ENCODE measurements around the gene PSMC5. TPM values are rescaled to one million over a fixed set of nuclear protein-coding genes. Genes with fewer than 3 reads are reported as not detected.

The PSMC5 gene
- polyA plus RNA-seq, 1 donor (not counting 4 experiments of a cell fraction or from before 2014, with no cell fraction given), result 141 TPM

DNA sequence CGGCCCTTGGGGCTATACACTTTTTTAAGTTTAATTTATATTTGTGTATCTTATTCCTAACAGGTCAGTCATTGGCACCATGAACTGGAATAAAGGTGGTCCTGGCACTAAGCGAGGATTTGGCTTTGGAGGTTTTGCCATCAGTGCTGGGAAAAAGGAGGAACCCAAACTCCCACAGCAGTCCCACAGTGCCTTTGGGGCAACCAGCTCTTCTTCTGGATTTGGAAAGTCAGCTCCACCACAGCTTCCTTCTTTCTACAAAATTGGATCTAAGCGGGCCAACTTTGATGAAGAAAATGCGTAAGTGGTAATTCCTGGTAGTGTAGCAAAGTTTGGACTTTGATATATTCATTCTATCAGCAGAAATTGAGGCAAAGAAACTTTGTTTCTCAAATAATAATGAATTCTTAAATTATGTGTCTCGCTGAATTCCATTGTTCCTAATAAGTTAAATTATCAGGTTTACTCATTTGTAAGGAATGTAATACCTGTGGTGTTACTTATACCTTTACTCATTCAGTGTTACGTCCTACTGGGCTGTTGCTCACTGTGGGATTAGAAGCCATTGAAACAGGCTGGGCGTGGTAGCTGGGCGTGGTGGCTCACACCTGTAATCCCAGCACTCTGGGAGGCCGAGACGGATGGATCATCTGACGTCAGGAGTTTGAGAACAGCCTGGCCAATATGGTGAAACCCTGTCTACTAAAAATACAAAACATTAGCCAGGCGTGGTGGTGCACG lies 40.1 kb upstream of the PSMC5 start:
- H3K36me3 ChIP-seq (ENCODE audit: control insufficient read depth in 2 of 2, extremely low read depth in 1 of 2, insufficient read depth in 2 of 2, low read length in 2 of 2), result peaks cover 12 to 19% of the 10 kb centered on the region in 2 experiments
- FAIRE-seq, result peak; percentile 83
- no peak for TF ChIP-seq CTCF (optimal IDR thresholded peaks at IDR 0.05 in 1 of 3, IDR thresholded peaks at IDR 0.05 in 1 of 3, conservative IDR thresholded peaks at IDR 0.05 in 1 of 3; ENCODE audit: extremely low read depth in 1 of 3, insufficient read depth in 2 of 3, low read length in 3 of 3)
- TF ChIP-seq EZH2 (IDR thresholded peaks at IDR 0.05; ENCODE audit: low read length), result no peak
- no peaks in the 10 kb centered on the region for H3K9me1 ChIP-seq (ENCODE audit: control insufficient read depth, extremely low read depth, insufficient read depth, low read length)
- DNase-seq (ENCODE audit: low read depth, low spot score), result peak; percentile 83
- dilution Hi-C loops (cut with MboI; ENCODE audit: extremely low pct_ligation_motif_present, low sequenced_read_pairs), result no loop called here
- H3K27ac ChIP-seq (ENCODE audit: control insufficient read depth, insufficient read depth, low read length), result peak overlapping the region; percentile 97
- H3K4me1 ChIP-seq (ENCODE audit: control insufficient read depth, extremely low read depth, insufficient read depth, low read length), result peaks cover 53% of the 10 kb centered on the region
- peak overlapping the region; percentile 61 for H3K4me2 ChIP-seq (ENCODE audit: control insufficient read depth, extremely low read depth, insufficient read depth, low read depth, low read length)
- no peaks in the 10 kb centered on the region for H3K27me3 ChIP-seq (ENCODE audit: control insufficient read depth, extremely low read depth, insufficient read depth, low read length)
- no peak overlapping the region for H2AFZ ChIP-seq (ENCODE audit: control insufficient read depth, low read length)
- no peaks in the 10 kb centered on the region for H3K9me3 ChIP-seq (ENCODE audit: control insufficient read depth, low read depth, low read length)
- peaks cover 81% of the 10 kb centered on the region for H3K79me2 ChIP-seq (ENCODE audit: control insufficient read depth, insufficient read depth, low read length)
- peak overlapping the region; percentile 73 for H3K9ac ChIP-seq (ENCODE audit: control insufficient read depth, extremely low read depth, insufficient read depth, low read length)
- peak overlapping the region in 2 of 3 experiments; percentile 11 to 37 for H3K4me3 ChIP-seq (ENCODE audit: control insufficient read depth in 2 of 3, extremely low read depth in 1 of 3, insufficient read depth in 2 of 3, low read depth in 1 of 3, low read length in 3 of 3)
- H4K20me1 ChIP-seq (ENCODE audit: control insufficient read depth, extremely low read depth, insufficient read depth, low read length), result peaks cover 6% of the 10 kb centered on the region

- TF ChIP-seq CTCF (optimal IDR thresholded peaks at IDR 0.05 in 1 of 3, IDR thresholded peaks at IDR 0.05 in 1 of 3, conservative IDR thresholded peaks at IDR 0.05 in 1 of 3; ENCODE audit: extremely low read depth in 1 of 3, insufficient read depth in 2 of 3, low read length in 3 of 3), result no peak
- no peak for TF ChIP-seq EZH2 (IDR thresholded peaks at IDR 0.05; ENCODE audit: low read length)
- no peak for FAIRE-seq
- no peak for DNase-seq (ENCODE audit: low read depth, low spot score)
- Histone ChIP-seq H3K27ac (ENCODE audit: control insufficient read depth, insufficient read depth, low read length) (peak overlapping the region; percentile 24), H3K4me3 (ENCODE audit: control insufficient read depth in 2 of 3, extremely low read depth in 1 of 3, insufficient read depth in 2 of 3, low read depth in 1 of 3, low read length in 3 of 3) (no peak overlapping the region), H3K4me2 (ENCODE audit: control insufficient read depth, extremely low read depth, insufficient read depth, low read depth, low read length) (no peak overlapping the region), H3K27me3 (ENCODE audit: control insufficient read depth, extremely low read depth, insufficient read depth, low read length) (no peaks in the 10 kb centered on the region), H3K36me3 (ENCODE audit: control insufficient read depth in 2 of 2, extremely low read depth in 1 of 2, insufficient read depth in 2 of 2, low read length in 2 of 2) (peaks cover 14 to 31% of the 10 kb centered on the region in 2 experiments), H3K9ac (ENCODE audit: control insufficient read depth, extremely low read depth, insufficient read depth, low read length) (no peak overlapping the region), H2AFZ (ENCODE audit: control insufficient read depth, low read length) (no peak overlapping the region), H4K20me1 (ENCODE audit: control insufficient read depth, extremely low read depth, insufficient read depth, low read length) (no peaks in the 10 kb centered on the region), H3K4me1 (ENCODE audit: control insufficient read depth, extremely low read depth, insufficient read depth, low read length) (peaks cover 39% of the 10 kb centered on the region), H3K9me1 (ENCODE audit: control insufficient read depth, extremely low read depth, insufficient read depth, low read length) (no peaks in the 10 kb centered on the region), H3K9me3 (ENCODE audit: control insufficient read depth, low read depth, low read length) (no peaks in the 10 kb centered on the region), H3K79me2 (ENCODE audit: control insufficient read depth, insufficient read depth, low read length) (peaks cover 70% of the 10 kb centered on the region)
- dilution Hi-C loops (cut with MboI; ENCODE audit: extremely low pct_ligation_motif_present, low sequenced_read_pairs), result no loop called here
Observed at GRCh38 chr17:63790057-63790456, 37.2 kb upstream of the PSMC5 start.

Measured in keratinocyte (primary cell).